OCI-LY3 (cell line): ENCODE measurements around the gene PLN.

ENCODE experiments used
- H2AFZ ChIP-seq: fragments of 200-600, 300-600 bp; shearing (Covaris generic); 2 replicates; pipeline ENCODE4 v1.6.0; 2014; ENCODE audit warnings: antibody characterized with exemption, low read depth, low read length
- H3K27ac ChIP-seq: fragments of 200-600, 300-600 bp; sonication (generic); 2 replicates; pipeline ENCODE4 v1.5.1; 2014; ENCODE audit warnings: mild to moderate bottlenecking, low read length, moderate library complexity, mixed read lengths
- H3K27me3 ChIP-seq: fragments of 200-600, 300-600 bp; sonication (generic); 2 replicates; pipeline ENCODE4 v1.6.1; 2014; ENCODE audit warnings: low read depth, low read length, mixed read lengths
- H3K36me3 ChIP-seq: fragments of 200-600, 300-600 bp; sonication (generic); replicated peaks from 2 replicates; pipeline ENCODE3; 2014; ENCODE audit warnings: low read depth, low read length, mixed read lengths
- H3K4me1 ChIP-seq: fragments of 300-600, 200-600 bp; sonication (generic); 2 replicates; pipeline ENCODE4 v1.6.1; 2014; ENCODE audit warnings: low read length, mixed read lengths
- H3K4me2 ChIP-seq: fragments of 200-600, 300-600 bp; sonication (generic); 2 replicates; pipeline ENCODE4 v1.6.1; 2014; ENCODE audit warnings: low read length, mixed read lengths
- H3K4me3 ChIP-seq: fragments of 300-600, 200-600 bp; sonication (generic); 2 replicates; pipeline ENCODE4 v1.5.1; 2014; ENCODE audit warnings: antibody characterized with exemption, mild to moderate bottlenecking, low read length, moderate library complexity
- H3K79me2 ChIP-seq: fragments of 300-600, 200-600 bp; shearing (Covaris generic); 2 replicates; pipeline ENCODE4 v1.6.1; 2014; ENCODE audit warnings: mild to moderate bottlenecking, low read length, mixed read lengths
- H3K9ac ChIP-seq: fragments of 300-600, 200-600 bp; shearing (Covaris generic); 2 replicates; pipeline ENCODE4 v1.6.0; 2014; ENCODE audit warnings: mild to moderate bottlenecking, low read length, moderate library complexity
- H3K9me3 ChIP-seq: fragments of 200-600, 300-600 bp; shearing (Covaris generic); 2 replicates; pipeline ENCODE4 v1.6.1; 2014; ENCODE audit warnings: low read length, mixed read lengths; ENCODE audit not compliant: insufficient read depth
- H4K20me1 ChIP-seq: fragments of 200-600, 300-600 bp; sonication (generic); 2 replicates; pipeline ENCODE4 v1.6.1; 2016; ENCODE audit warnings: low read length, mixed read lengths; ENCODE audit not compliant: insufficient read depth
- EZH2phosphoT487 ChIP-seq: fragments of 200-600 bp; shearing (Covaris generic); IDR thresholded peaks from 2 replicates; pipeline ENCODE4 v1.6.1; 2018; ENCODE audit warnings: antibody characterized with exemption, mixed run types, low read depth
- TF ChIP-seq, protein P1 (sequence below): fragments of 200-600, 300-600 bp; sonication (generic); IDR thresholded peaks from 2 replicates; pipeline ENCODE4 v1.5.1; 2014; ENCODE audit warnings: antibody characterized with exemption, low read length, low read depth

The PLN gene

DNA sequence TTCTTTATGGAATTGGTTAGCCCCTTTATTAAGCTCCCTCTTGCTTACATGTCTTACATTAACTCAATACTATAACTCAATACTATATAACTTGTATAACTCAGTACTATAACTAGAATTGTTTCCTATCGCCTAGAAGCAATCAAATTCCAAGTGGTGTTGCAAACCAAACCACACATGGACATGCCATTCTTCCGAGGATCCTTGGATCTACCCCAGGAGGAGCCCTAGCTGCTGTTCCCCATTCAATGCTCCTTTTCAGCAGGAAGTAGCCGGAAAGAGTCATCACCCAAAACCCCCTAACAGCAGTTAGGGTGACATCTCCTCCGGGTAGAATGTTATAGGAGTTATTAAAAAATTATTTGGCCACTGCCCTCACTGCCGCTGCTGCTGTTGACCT lies 40.5 kb downstream of the PLN start:
- H2AFZ ChIP-seq = no peak overlapping the region
- no peak overlapping the region for H3K9ac ChIP-seq
- no peaks in the 10 kb centered on the region for H3K79me2 ChIP-seq
- TF ChIP-seq EZH2phosphoT487 = no peak
- TF ChIP-seq, protein P1, sequence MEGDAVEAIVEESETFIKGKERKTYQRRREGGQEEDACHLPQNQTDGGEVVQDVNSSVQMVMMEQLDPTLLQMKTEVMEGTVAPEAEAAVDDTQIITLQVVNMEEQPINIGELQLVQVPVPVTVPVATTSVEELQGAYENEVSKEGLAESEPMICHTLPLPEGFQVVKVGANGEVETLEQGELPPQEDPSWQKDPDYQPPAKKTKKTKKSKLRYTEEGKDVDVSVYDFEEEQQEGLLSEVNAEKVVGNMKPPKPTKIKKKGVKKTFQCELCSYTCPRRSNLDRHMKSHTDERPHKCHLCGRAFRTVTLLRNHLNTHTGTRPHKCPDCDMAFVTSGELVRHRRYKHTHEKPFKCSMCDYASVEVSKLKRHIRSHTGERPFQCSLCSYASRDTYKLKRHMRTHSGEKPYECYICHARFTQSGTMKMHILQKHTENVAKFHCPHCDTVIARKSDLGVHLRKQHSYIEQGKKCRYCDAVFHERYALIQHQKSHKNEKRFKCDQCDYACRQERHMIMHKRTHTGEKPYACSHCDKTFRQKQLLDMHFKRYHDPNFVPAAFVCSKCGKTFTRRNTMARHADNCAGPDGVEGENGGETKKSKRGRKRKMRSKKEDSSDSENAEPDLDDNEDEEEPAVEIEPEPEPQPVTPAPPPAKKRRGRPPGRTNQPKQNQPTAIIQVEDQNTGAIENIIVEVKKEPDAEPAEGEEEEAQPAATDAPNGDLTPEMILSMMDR = no peak
- H3K4me3 ChIP-seq = no peak overlapping the region
- no peaks in the 10 kb centered on the region for H3K27me3 ChIP-seq
- H3K4me2 ChIP-seq = no peak overlapping the region
- no peaks in the 10 kb centered on the region for H3K36me3 ChIP-seq
- no peaks in the 10 kb centered on the region for H3K4me1 ChIP-seq
- H3K27ac ChIP-seq = no peak overlapping the region
- H4K20me1 ChIP-seq = no peaks in the 10 kb centered on the region
- no peaks in the 10 kb centered on the region for H3K9me3 ChIP-seq

GRCh38 chr6:118589186-118589585 lies 41.1 kb downstream of the PLN start:
- H2AFZ ChIP-seq = no peak overlapping the region
- H3K4me1 ChIP-seq = no peaks in the 10 kb centered on the region
- H3K36me3 ChIP-seq = no peaks in the 10 kb centered on the region
- no peaks in the 10 kb centered on the region for H3K9me3 ChIP-seq
- no peak overlapping the region for H3K4me2 ChIP-seq
- H3K27ac ChIP-seq = no peak overlapping the region
- H3K79me2 ChIP-seq = no peaks in the 10 kb centered on the region
- TF ChIP-seq, protein P1 = no peak
- TF ChIP-seq EZH2phosphoT487 = no peak
- H3K27me3 ChIP-seq = no peaks in the 10 kb centered on the region
- no peak overlapping the region for H3K4me3 ChIP-seq
- no peaks in the 10 kb centered on the region for H4K20me1 ChIP-seq
- no peak overlapping the region for H3K9ac ChIP-seq

- Histone ChIP-seq H3K4me3 (no peak overlapping the region), H3K9ac (no peak overlapping the region), H3K27me3 (no peaks in the 10 kb centered on the region), H2AFZ (no peak overlapping the region), H3K9me3 (no peaks in the 10 kb centered on the region), H4K20me1 (no peaks in the 10 kb centered on the region), H3K36me3 (no peaks in the 10 kb centered on the region), H3K4me2 (no peak overlapping the region), H3K79me2 (no peaks in the 10 kb centered on the region), H3K27ac (no peak overlapping the region), H3K4me1 (no peaks in the 10 kb centered on the region)
- TF ChIP-seq EZH2phosphoT487 = no peak
- TF ChIP-seq, protein P1 = no peak
Observed at GRCh38 chr6:118589649-118590365, 41.7 kb downstream of the PLN start.

- Histone ChIP-seq H3K4me2 (no peak overlapping the region), H3K9me3 (no peaks in the 10 kb centered on the region), H3K79me2 (no peaks in the 10 kb centered on the region), H4K20me1 (no peaks in the 10 kb centered on the region), H3K27me3 (no peaks in the 10 kb centered on the region), H3K9ac (no peak overlapping the region), H3K27ac (no peak overlapping the region), H3K4me1 (no peaks in the 10 kb centered on the region), H3K36me3 (no peaks in the 10 kb centered on the region), H3K4me3 (no peak overlapping the region), H2AFZ (no peak overlapping the region)
- TF ChIP-seq EZH2phosphoT487 = no peak
- TF ChIP-seq, protein P1 = no peak
Observed at GRCh38 chr6:118591897-118592296, 43.8 kb downstream of the PLN start.
